GM20431 (cell line): ENCODE measurements around the gene MS4A5.

Experiments
- in situ Hi-C: fragments of 300-500 bp; cut with MseI, MboI; formaldehyde crosslinking; loops from one replicate; pipeline ENCODE4 v1.15.0; 2020; ENCODE audit warnings: low sequenced_read_pairs; ENCODE audit not compliant: unreplicated experiment

Gene MS4A5

DNA sequence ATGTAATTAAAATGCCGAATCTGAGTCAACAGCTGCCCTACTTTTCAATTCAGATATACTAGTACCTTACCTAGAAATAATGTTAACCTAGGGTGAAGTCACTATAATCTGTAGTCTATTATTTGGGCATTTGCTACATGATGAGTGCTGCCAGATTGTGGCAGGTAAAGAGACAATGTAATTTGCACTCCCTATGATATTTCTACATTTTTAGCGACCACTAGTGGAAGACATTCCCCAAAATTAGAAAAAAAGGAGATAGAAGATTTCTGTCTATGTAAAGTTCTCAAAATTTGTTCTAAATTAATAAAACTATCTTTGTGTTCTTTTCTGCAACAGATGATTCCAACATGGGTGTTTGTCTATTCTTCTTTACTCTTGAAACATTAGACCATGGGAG lies 40.4 kb downstream of the MS4A5 start:
- in situ Hi-C loops: no loop called here

DNA sequence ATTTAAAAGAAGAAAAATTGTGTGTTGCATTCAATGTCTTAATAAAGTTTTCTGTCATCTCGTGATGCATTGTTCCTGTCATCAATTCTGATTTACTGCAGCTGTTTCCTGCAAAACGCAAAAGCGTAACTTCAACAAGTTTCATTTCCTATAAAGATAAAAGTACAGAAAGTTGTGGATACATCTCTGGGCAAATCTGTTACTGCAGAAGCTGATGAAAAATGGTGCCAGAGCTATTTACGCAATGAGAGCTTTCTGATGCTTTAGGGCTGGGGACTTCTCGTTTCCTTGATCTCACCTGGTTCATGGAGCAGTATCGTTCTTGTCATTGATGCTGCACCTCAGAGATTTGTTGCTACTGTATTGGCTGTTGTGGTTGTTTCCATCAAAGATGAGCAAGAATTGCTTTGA lies 47.7 kb downstream of the MS4A5 start:
- in situ Hi-C loops: no loop called here

GRCh38 chr11:60482361-60482760 lies 53.0 kb downstream of the MS4A5 start:
- in situ Hi-C loops: loop anchor here (10.0 kb wide), 1 partner anchor 118 kb away; no protein-coding TSS in a partner anchor

DNA sequence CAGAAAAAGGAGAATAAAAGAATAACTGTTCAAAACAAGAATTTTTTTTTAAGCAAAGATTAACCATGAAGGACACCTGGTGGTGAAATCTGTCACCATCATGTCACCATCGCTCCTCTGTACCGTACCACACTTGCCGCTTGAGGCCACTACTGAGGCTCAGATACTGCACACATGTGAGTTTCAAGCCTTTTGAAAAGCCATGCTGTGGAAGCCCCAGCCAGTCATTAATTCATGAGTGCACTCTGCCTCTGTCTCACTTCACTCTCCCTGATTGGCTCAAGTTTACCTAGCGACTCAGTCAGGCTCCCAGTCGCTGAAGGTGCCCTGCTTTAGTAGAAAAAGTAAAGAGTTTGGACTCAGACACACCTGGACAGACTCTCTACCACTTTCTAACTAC lies 56.6 kb downstream of the MS4A5 start:
- in situ Hi-C loops: loop anchor here (10.0 kb wide), 1 partner anchor 121 kb away; no protein-coding TSS in a partner anchor

DNA sequence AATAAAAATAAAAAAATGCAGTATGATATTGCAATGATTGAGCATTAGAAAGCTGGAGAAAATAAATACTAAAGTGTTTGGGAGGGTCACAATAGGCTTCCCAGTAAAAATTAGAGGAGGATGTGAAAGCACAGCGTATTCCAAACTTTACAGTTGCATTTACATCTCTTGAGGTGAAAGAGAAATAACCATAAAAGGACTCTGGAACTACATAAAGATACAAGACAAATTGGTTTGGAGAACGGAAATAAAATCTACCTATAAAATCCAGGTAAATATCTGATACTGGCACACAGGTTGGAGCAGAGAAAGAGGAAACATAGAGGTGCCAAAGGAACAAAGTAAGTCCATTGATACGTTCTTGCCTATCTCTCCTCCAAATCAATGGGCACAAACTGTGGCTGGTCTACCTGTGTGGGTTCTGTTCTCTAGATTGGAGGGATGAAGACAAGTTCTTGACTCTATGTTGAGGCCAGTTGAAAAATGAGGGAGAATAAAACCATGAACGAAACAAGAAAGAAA lies 63.2 kb downstream of the MS4A5 start, which contains the start of gene MS4A12:
Gene MS4A12 (plus strand): TSS at position 291 of the 522 bp plus-strand sequence. CDS start 4,541 bp downstream, outside the sequence.
- in situ Hi-C loops: no loop called here

DNA sequence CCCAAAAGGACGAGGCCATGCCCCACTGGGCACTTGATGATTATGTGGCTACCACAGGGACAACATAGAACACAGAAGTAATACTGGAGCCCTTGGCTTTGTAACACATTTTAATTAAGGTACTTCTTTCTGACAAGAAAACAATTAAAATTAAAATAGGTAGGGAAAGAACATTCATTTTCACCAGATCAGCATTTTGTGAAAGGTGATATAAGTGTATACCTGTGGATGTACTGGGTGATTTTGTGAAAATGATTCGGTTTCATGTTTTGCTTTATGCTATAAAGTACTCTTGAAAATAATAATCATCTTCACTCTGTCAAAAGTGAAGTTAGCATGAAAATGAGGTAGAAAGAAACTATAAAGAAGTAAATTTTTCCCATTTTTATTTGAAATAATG lies 64.1 kb downstream of the MS4A5 start:
- in situ Hi-C loops: no loop called here
